Keratinocyte (primary cell): ENCODE measurements around the gene FGGY. TPM values are rescaled to one million over a fixed set of nuclear protein-coding genes. Genes with fewer than 3 reads are reported as not detected.

Experiments used
- DNase-seq: peaks from one replicate; pipeline ENCODE4 v3.0.0-alpha.2; 2011; ENCODE audit warnings: low read depth, missing footprints, low spot score
- FAIRE-seq: peaks from 2 replicates; lab custom pipeline; 2011; peaks lifted over from hg19 to GRCh38; lab: Jason Lieb, UNC
- H2AFZ ChIP-seq: 2 replicates; pipeline ENCODE4 v1.6.0; 2012; ENCODE audit warnings: low read length, control low read depth, inconsistent platforms; ENCODE audit not compliant: control insufficient read depth
- H3K27ac ChIP-seq: 2 replicates; pipeline ENCODE4 v1.5.1; 2011; ENCODE audit warnings: low read length; ENCODE audit not compliant: control insufficient read depth, insufficient read depth
- H3K27me3 ChIP-seq: 3 replicates; pipeline ENCODE4 v1.6.0; 2011; ENCODE audit warnings: low read length; ENCODE audit not compliant: control insufficient read depth, insufficient read depth; ENCODE audit errors: extremely low read depth
- H3K36me3 ChIP-seq, 2 experiments: 2 replicates in 1 of 2; 3 replicates in 1 of 2; pipeline ENCODE4 v1.5.1; 2011; ENCODE audit warnings: low read length in 2 of 2, mild to moderate bottlenecking in 1 of 2; ENCODE audit not compliant: control insufficient read depth in 2 of 2, insufficient read depth in 2 of 2; ENCODE audit errors: extremely low read depth in 1 of 2
- H3K4me1 ChIP-seq: 3 replicates; pipeline ENCODE4 v1.5.1; 2011; ENCODE audit warnings: low read length; ENCODE audit not compliant: control insufficient read depth, insufficient read depth; ENCODE audit errors: extremely low read depth
- H3K4me2 ChIP-seq: 3 replicates; pipeline ENCODE4 v1.6.0; 2011; ENCODE audit warnings: low read depth, low read length; ENCODE audit not compliant: control insufficient read depth, insufficient read depth; ENCODE audit errors: extremely low read depth
- H3K4me3 ChIP-seq, 3 experiments: fragments of 200-600 bp in 1 of 3; sonication (generic) in 1 of 3; 2 replicates in 2 of 3; 3 replicates in 1 of 3; pipeline ENCODE4 v1.5.1; 2011 to 2016; ENCODE audit warnings: low read length in 3 of 3, mild to moderate bottlenecking in 3 of 3, control low read depth in 2 of 3, inconsistent platforms in 1 of 3, low read depth in 1 of 3, mixed read lengths in 1 of 3, mixed run types in 1 of 3, moderate library complexity in 1 of 3; ENCODE audit not compliant: control insufficient read depth in 2 of 3, insufficient read depth in 2 of 3; ENCODE audit errors: extremely low read depth in 1 of 3
- H3K79me2 ChIP-seq: 2 replicates; pipeline ENCODE4 v1.6.0; 2012; ENCODE audit warnings: low read length; ENCODE audit not compliant: control insufficient read depth, insufficient read depth
- H3K9ac ChIP-seq: 3 replicates; pipeline ENCODE4 v1.6.0; 2011; ENCODE audit warnings: low read length; ENCODE audit not compliant: control insufficient read depth, insufficient read depth; ENCODE audit errors: extremely low read depth
- H3K9me1 ChIP-seq: 3 replicates; pipeline ENCODE4 v1.6.0; 2011; ENCODE audit warnings: low read length; ENCODE audit not compliant: control insufficient read depth, insufficient read depth; ENCODE audit errors: extremely low read depth
- H3K9me3 ChIP-seq: 2 replicates; pipeline ENCODE4 v1.5.1; 2012; ENCODE audit warnings: low read depth, low read length; ENCODE audit not compliant: control insufficient read depth
- H4K20me1 ChIP-seq: 3 replicates; pipeline ENCODE4 v1.6.0; 2011; ENCODE audit warnings: low read length; ENCODE audit not compliant: control insufficient read depth, insufficient read depth; ENCODE audit errors: extremely low read depth
- EZH2 ChIP-seq: IDR thresholded peaks from one replicate; pipeline ENCODE4 v1.6.1; 2012; ENCODE audit warnings: inconsistent platforms, mild to moderate bottlenecking, low read length, moderate library complexity
- dilution Hi-C: fragments of 300-500 bp; cut with MboI; formaldehyde crosslinking; loops from one replicate; pipeline ENCODE4 v1.7.0; 2020; ENCODE audit warnings: low sequenced_read_pairs; ENCODE audit not compliant: extremely low pct_ligation_motif_present
- polyA plus RNA-seq, 5 experiments: library from polyadenylated mRNA; depleted of rRNA in 3 of 5; stranded (reverse) in 3 of 5; stranded (forward) in 1 of 5; unstranded in 1 of 5; fragments of >200 nt; gene quantifications; 1 replicate in 1 of 5; 2 replicates in 3 of 5; 3 replicates in 1 of 5; pipeline versions ENCODE4 v1.2.1 to v1.2.3, GENCODE V29; 2011 to 2012; ENCODE audit warnings: missing spikeins in 2 of 5, low read depth in 1 of 5, low replicate concordance in 1 of 5
- TF ChIP-seq, protein P1 (sequence below), 3 experiments: IDR thresholded peaks in 1 of 3; conservative IDR thresholded peaks in 1 of 3; optimal IDR thresholded peaks in 1 of 3; 2 replicates in 2 of 3; 3 replicates in 1 of 3; pipeline versions ENCODE3 to v1.5.1; 2011; ENCODE audit warnings: low read length in 3 of 3, mild to moderate bottlenecking in 3 of 3, moderate library complexity in 2 of 3, control low read depth in 1 of 3, inconsistent platforms in 1 of 3; ENCODE audit not compliant: insufficient read depth in 2 of 3; ENCODE audit errors: extremely low read depth in 1 of 3

FGGY gene
- polyA plus RNA-seq, 1 donor (not counting 4 experiments of a cell fraction or from before 2014, with no cell fraction given) = 16.6 TPM

GRCh38 chr1:59350521-59350920 is 53.6 kb downstream of the FGGY start:
- TF ChIP-seq, protein P1, sequence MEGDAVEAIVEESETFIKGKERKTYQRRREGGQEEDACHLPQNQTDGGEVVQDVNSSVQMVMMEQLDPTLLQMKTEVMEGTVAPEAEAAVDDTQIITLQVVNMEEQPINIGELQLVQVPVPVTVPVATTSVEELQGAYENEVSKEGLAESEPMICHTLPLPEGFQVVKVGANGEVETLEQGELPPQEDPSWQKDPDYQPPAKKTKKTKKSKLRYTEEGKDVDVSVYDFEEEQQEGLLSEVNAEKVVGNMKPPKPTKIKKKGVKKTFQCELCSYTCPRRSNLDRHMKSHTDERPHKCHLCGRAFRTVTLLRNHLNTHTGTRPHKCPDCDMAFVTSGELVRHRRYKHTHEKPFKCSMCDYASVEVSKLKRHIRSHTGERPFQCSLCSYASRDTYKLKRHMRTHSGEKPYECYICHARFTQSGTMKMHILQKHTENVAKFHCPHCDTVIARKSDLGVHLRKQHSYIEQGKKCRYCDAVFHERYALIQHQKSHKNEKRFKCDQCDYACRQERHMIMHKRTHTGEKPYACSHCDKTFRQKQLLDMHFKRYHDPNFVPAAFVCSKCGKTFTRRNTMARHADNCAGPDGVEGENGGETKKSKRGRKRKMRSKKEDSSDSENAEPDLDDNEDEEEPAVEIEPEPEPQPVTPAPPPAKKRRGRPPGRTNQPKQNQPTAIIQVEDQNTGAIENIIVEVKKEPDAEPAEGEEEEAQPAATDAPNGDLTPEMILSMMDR (optimal IDR thresholded peaks at IDR 0.05 in 1 of 3, IDR thresholded peaks at IDR 0.05 in 1 of 3, conservative IDR thresholded peaks at IDR 0.05 in 1 of 3; ENCODE audit: extremely low read depth in 1 of 3, insufficient read depth in 2 of 3, low read length in 3 of 3) = no peak
- no peak for TF ChIP-seq EZH2
- Histone ChIP-seq H4K20me1 (no peaks in the 10 kb centered on the region), H3K27me3 (no peaks in the 10 kb centered on the region), H2AFZ (no peak overlapping the region), H3K79me2 (no peaks in the 10 kb centered on the region), H3K4me1 (peaks cover 4% of the 10 kb centered on the region), H3K9me1 (no peaks in the 10 kb centered on the region), H3K27ac (no peak overlapping the region), H3K9me3 (no peaks in the 10 kb centered on the region), H3K4me2 (no peak overlapping the region), H3K9ac (no peak overlapping the region), H3K36me3 (no peaks in the 10 kb centered on the region), H3K4me3 (no peak overlapping the region)
- no peak for DNase-seq
- dilution Hi-C loops = no loop called here
- peak; percentile 69 for FAIRE-seq

- H3K4me2 ChIP-seq = no peak overlapping the region
- no peaks in the 10 kb centered on the region for H3K9me3 ChIP-seq
- DNase-seq (no peak), FAIRE-seq (no peak)
- H3K4me1 ChIP-seq = peaks cover 4% of the 10 kb centered on the region
- no peak overlapping the region for H3K27ac ChIP-seq
- no peak overlapping the region for H3K4me3 ChIP-seq
- H3K36me3 ChIP-seq = no peaks in the 10 kb centered on the region
- dilution Hi-C loops = no loop called here
- TF ChIP-seq EZH2 = no peak
- TF ChIP-seq, protein P1 (optimal IDR thresholded peaks at IDR 0.05 in 1 of 3, IDR thresholded peaks at IDR 0.05 in 1 of 3, conservative IDR thresholded peaks at IDR 0.05 in 1 of 3; ENCODE audit: extremely low read depth in 1 of 3, insufficient read depth in 2 of 3, low read length in 3 of 3) = no peak
- H3K79me2 ChIP-seq = no peaks in the 10 kb centered on the region
- no peak overlapping the region for H2AFZ ChIP-seq
- H3K9me1 ChIP-seq = no peaks in the 10 kb centered on the region
- H3K9ac ChIP-seq = no peak overlapping the region
- no peaks in the 10 kb centered on the region for H3K27me3 ChIP-seq
- no peaks in the 10 kb centered on the region for H4K20me1 ChIP-seq
These were observed 55.2 kb downstream of the FGGY start for GRCh38 chr1:59352065-59352464.
